Keratinocyte (primary cell): Measurements from ENCODE around the gene ATP6V0A4. TPM values are rescaled to one million over a fixed set of nuclear protein-coding genes. Genes with fewer than 3 reads are reported as not detected.

Experiments used
- DNase-seq: peaks from one replicate; pipeline ENCODE4 v3.0.0-alpha.2; 2011; ENCODE audit warnings: low read depth, missing footprints, low spot score
- FAIRE-seq: peaks from 2 replicates; lab custom pipeline; 2011; peaks lifted over from hg19 to GRCh38; lab: Jason Lieb, UNC
- H2AFZ ChIP-seq: 2 replicates; pipeline ENCODE4 v1.6.0; 2012; ENCODE audit warnings: low read length, control low read depth, inconsistent platforms; ENCODE audit not compliant: control insufficient read depth
- H3K27ac ChIP-seq: 2 replicates; pipeline ENCODE4 v1.5.1; 2011; ENCODE audit warnings: low read length; ENCODE audit not compliant: control insufficient read depth, insufficient read depth
- H3K27me3 ChIP-seq: 3 replicates; pipeline ENCODE4 v1.6.0; 2011; ENCODE audit warnings: low read length; ENCODE audit not compliant: control insufficient read depth, insufficient read depth; ENCODE audit errors: extremely low read depth
- H3K36me3 ChIP-seq, 2 experiments: 2 replicates in 1 of 2; 3 replicates in 1 of 2; pipeline ENCODE4 v1.5.1; 2011; ENCODE audit warnings: low read length in 2 of 2, mild to moderate bottlenecking in 1 of 2; ENCODE audit not compliant: control insufficient read depth in 2 of 2, insufficient read depth in 2 of 2; ENCODE audit errors: extremely low read depth in 1 of 2
- H3K4me1 ChIP-seq: 3 replicates; pipeline ENCODE4 v1.5.1; 2011; ENCODE audit warnings: low read length; ENCODE audit not compliant: control insufficient read depth, insufficient read depth; ENCODE audit errors: extremely low read depth
- H3K4me2 ChIP-seq: 3 replicates; pipeline ENCODE4 v1.6.0; 2011; ENCODE audit warnings: low read depth, low read length; ENCODE audit not compliant: control insufficient read depth, insufficient read depth; ENCODE audit errors: extremely low read depth
- H3K4me3 ChIP-seq, 3 experiments: fragments of 200-600 bp in 1 of 3; sonication (generic) in 1 of 3; 2 replicates in 2 of 3; 3 replicates in 1 of 3; pipeline ENCODE4 v1.5.1; 2011 to 2016; ENCODE audit warnings: low read length in 3 of 3, mild to moderate bottlenecking in 3 of 3, control low read depth in 2 of 3, inconsistent platforms in 1 of 3, low read depth in 1 of 3, mixed read lengths in 1 of 3, mixed run types in 1 of 3, moderate library complexity in 1 of 3; ENCODE audit not compliant: control insufficient read depth in 2 of 3, insufficient read depth in 2 of 3; ENCODE audit errors: extremely low read depth in 1 of 3
- H3K79me2 ChIP-seq: 2 replicates; pipeline ENCODE4 v1.6.0; 2012; ENCODE audit warnings: low read length; ENCODE audit not compliant: control insufficient read depth, insufficient read depth
- H3K9ac ChIP-seq: 3 replicates; pipeline ENCODE4 v1.6.0; 2011; ENCODE audit warnings: low read length; ENCODE audit not compliant: control insufficient read depth, insufficient read depth; ENCODE audit errors: extremely low read depth
- H3K9me1 ChIP-seq: 3 replicates; pipeline ENCODE4 v1.6.0; 2011; ENCODE audit warnings: low read length; ENCODE audit not compliant: control insufficient read depth, insufficient read depth; ENCODE audit errors: extremely low read depth
- H3K9me3 ChIP-seq: 2 replicates; pipeline ENCODE4 v1.5.1; 2012; ENCODE audit warnings: low read depth, low read length; ENCODE audit not compliant: control insufficient read depth
- H4K20me1 ChIP-seq: 3 replicates; pipeline ENCODE4 v1.6.0; 2011; ENCODE audit warnings: low read length; ENCODE audit not compliant: control insufficient read depth, insufficient read depth; ENCODE audit errors: extremely low read depth
- EZH2 ChIP-seq: IDR thresholded peaks from one replicate; pipeline ENCODE4 v1.6.1; 2012; ENCODE audit warnings: inconsistent platforms, mild to moderate bottlenecking, low read length, moderate library complexity
- dilution Hi-C: fragments of 300-500 bp; cut with MboI; formaldehyde crosslinking; loops from one replicate; pipeline ENCODE4 v1.7.0; 2020; ENCODE audit warnings: low sequenced_read_pairs; ENCODE audit not compliant: extremely low pct_ligation_motif_present
- polyA plus RNA-seq, 5 experiments: library from polyadenylated mRNA; depleted of rRNA in 3 of 5; stranded (reverse) in 3 of 5; stranded (forward) in 1 of 5; unstranded in 1 of 5; fragments of >200 nt; gene quantifications; 1 replicate in 1 of 5; 2 replicates in 3 of 5; 3 replicates in 1 of 5; pipeline versions ENCODE4 v1.2.1 to v1.2.3, GENCODE V29; 2011 to 2012; ENCODE audit warnings: missing spikeins in 2 of 5, low read depth in 1 of 5, low replicate concordance in 1 of 5
- TF ChIP-seq, protein P1 (sequence below), 3 experiments: IDR thresholded peaks in 1 of 3; conservative IDR thresholded peaks in 1 of 3; optimal IDR thresholded peaks in 1 of 3; 2 replicates in 2 of 3; 3 replicates in 1 of 3; pipeline versions ENCODE3 to v1.5.1; 2011; ENCODE audit warnings: low read length in 3 of 3, mild to moderate bottlenecking in 3 of 3, moderate library complexity in 2 of 3, control low read depth in 1 of 3, inconsistent platforms in 1 of 3; ENCODE audit not compliant: insufficient read depth in 2 of 3; ENCODE audit errors: extremely low read depth in 1 of 3

Gene ATP6V0A4
- polyA plus RNA-seq, 1 donor (not counting 4 experiments of a cell fraction or from before 2014, with no cell fraction given) = 0.34 TPM

DNA sequence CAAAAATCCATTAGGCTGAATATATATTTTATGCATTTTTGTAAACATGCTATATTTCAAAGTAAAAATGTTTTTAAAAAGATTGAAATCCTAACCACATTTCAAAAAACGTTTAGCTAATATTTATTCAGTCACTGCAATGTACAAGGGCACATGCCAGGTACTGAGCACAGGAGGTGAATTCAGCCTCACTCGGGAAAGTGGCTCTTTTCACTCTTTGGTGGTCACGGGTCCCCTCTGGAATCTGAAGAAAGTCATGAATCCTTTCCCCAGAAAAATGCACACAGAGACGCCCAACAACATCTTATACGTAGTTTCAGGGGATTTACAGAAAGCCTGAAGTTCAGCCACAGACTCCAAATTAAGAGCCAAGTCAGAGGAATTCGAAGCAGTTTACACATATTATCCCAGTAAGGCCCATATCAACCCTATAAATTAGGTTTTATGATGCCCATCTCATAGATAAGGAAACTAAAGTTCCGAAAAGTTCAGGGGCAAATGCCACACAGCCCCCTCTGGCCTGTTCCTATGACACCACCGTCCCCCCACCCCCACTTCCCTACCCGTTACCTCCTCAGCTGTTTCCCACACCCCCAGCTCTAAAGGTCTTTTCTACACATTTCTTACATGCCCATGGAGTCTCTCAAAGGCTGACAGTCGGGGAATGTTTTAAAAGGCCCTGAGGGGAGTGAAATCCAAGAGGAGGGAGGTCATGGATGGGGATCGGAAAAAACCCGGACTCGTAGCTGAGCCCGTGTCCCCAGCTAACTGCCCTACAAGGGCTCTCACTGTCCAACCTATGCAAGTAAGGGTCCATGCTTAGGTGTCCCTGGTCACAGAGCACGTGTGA lies 87.2 kb downstream of the ATP6V0A4 start:
- H3K4me2 ChIP-seq = no peak overlapping the region
- no peaks in the 10 kb centered on the region for H3K36me3 ChIP-seq
- peaks cover 2% of the 10 kb centered on the region for H3K9me3 ChIP-seq
- TF ChIP-seq, protein P1, sequence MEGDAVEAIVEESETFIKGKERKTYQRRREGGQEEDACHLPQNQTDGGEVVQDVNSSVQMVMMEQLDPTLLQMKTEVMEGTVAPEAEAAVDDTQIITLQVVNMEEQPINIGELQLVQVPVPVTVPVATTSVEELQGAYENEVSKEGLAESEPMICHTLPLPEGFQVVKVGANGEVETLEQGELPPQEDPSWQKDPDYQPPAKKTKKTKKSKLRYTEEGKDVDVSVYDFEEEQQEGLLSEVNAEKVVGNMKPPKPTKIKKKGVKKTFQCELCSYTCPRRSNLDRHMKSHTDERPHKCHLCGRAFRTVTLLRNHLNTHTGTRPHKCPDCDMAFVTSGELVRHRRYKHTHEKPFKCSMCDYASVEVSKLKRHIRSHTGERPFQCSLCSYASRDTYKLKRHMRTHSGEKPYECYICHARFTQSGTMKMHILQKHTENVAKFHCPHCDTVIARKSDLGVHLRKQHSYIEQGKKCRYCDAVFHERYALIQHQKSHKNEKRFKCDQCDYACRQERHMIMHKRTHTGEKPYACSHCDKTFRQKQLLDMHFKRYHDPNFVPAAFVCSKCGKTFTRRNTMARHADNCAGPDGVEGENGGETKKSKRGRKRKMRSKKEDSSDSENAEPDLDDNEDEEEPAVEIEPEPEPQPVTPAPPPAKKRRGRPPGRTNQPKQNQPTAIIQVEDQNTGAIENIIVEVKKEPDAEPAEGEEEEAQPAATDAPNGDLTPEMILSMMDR (optimal IDR thresholded peaks at IDR 0.05 in 1 of 3, IDR thresholded peaks at IDR 0.05 in 1 of 3, conservative IDR thresholded peaks at IDR 0.05 in 1 of 3; ENCODE audit: extremely low read depth in 1 of 3, insufficient read depth in 2 of 3, low read length in 3 of 3) = no peak
- TF ChIP-seq EZH2 = no peak
- no peak overlapping the region for H3K27ac ChIP-seq
- DNase-seq = no peak
- H4K20me1 ChIP-seq = no peaks in the 10 kb centered on the region
- no peak for FAIRE-seq
- H2AFZ ChIP-seq = no peak overlapping the region
- dilution Hi-C loops = no loop called here
- no peaks in the 10 kb centered on the region for H3K9me1 ChIP-seq
- no peaks in the 10 kb centered on the region for H3K4me1 ChIP-seq
- no peaks in the 10 kb centered on the region for H3K79me2 ChIP-seq
- H3K27me3 ChIP-seq = no peaks in the 10 kb centered on the region
- H3K9ac ChIP-seq = no peak overlapping the region
- H3K4me3 ChIP-seq = no peak overlapping the region

DNA sequence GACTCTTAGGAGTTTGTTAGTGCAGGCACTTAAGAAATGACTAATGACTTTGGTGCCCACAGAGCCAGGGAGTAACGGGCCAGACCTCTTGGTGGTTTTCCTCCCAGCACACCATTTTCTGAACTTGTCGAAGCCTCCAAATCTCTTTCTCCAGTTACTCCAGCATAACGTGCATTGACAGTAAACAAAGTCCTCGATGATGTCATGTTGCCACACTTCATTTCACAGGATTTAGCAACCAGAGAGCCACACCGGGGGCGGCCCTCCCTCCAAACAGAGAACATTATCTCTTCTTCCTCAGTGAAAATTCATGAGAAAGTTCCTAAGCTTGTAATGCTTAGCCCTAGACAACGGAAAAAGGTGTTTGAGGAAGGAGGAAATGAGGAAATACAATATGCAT lies 92.8 kb downstream of the ATP6V0A4 start:
- TF ChIP-seq, protein P1 (optimal IDR thresholded peaks at IDR 0.05 in 1 of 3, IDR thresholded peaks at IDR 0.05 in 1 of 3, conservative IDR thresholded peaks at IDR 0.05 in 1 of 3; ENCODE audit: extremely low read depth in 1 of 3, insufficient read depth in 2 of 3, low read length in 3 of 3) = no peak
- TF ChIP-seq EZH2 = no peak
- Histone ChIP-seq H3K79me2 (no peaks in the 10 kb centered on the region), H3K27ac (no peak overlapping the region), H4K20me1 (no peaks in the 10 kb centered on the region), H2AFZ (no peak overlapping the region), H3K4me3 (no peak overlapping the region), H3K9me1 (no peaks in the 10 kb centered on the region), H3K36me3 (no peaks in the 10 kb centered on the region), H3K4me2 (no peak overlapping the region), H3K27me3 (no peaks in the 10 kb centered on the region), H3K9me3 (no peaks in the 10 kb centered on the region), H3K9ac (no peak overlapping the region), H3K4me1 (no peaks in the 10 kb centered on the region)
- FAIRE-seq (no peak), DNase-seq (no peak)
- dilution Hi-C loops = no loop called here
